KMS-11 (cell line): ENCODE measurements around the gene ULBP1.
"Not testable (repeated sequence)": the region's sequence is repeated elsewhere in the genome, so short reads cannot be mapped to it uniquely, and the experiment has no call there.

Experiments
- H2AFZ ChIP-seq: fragments of 200-600 bp; sonication (generic); 2 replicates; pipeline ENCODE4 v1.6.1; 2016; ENCODE audit warnings: antibody characterized with exemption, mixed run types, low read depth
- H3K27ac ChIP-seq: fragments of 200-600 bp; sonication (generic); 2 replicates; pipeline ENCODE4 v1.6.1; 2016; ENCODE audit warnings: mild to moderate bottlenecking, mixed run types
- H3K27me3 ChIP-seq: fragments of 200-600 bp; sonication (generic); 2 replicates; pipeline ENCODE4 v1.6.1; 2017; ENCODE audit warnings: mild to moderate bottlenecking, low read depth, mixed run types, moderate library complexity; ENCODE audit not compliant: insufficient read depth
- H3K36me3 ChIP-seq: fragments of 200-600 bp; sonication (generic); 2 replicates; pipeline ENCODE4 v1.6.1; 2017; ENCODE audit warnings: mild to moderate bottlenecking, mixed run types; ENCODE audit not compliant: insufficient read depth
- H3K4me1 ChIP-seq: fragments of 200-600 bp; sonication (generic); 2 replicates; pipeline ENCODE4 v1.6.1; 2016; ENCODE audit warnings: mild to moderate bottlenecking, low read depth, mixed run types; ENCODE audit not compliant: poor library complexity, severe bottlenecking
- H3K4me2 ChIP-seq: fragments of 200-600 bp; sonication (generic); 2 replicates; pipeline ENCODE4 v1.7.0; 2016; ENCODE audit warnings: mild to moderate bottlenecking, mixed run types
- H3K4me3 ChIP-seq: fragments of 200-600 bp; sonication (generic); IDR thresholded peaks from 2 replicates; pipeline ENCODE4 v1.6.1; 2017; ENCODE audit warnings: low read depth, low read length, mixed read lengths; ENCODE audit not compliant: insufficient read depth
- H3K79me2 ChIP-seq: fragments of 200-600 bp; sonication (generic); 2 replicates; pipeline ENCODE4 v1.6.1; 2016; ENCODE audit warnings: low read depth, mixed run types; ENCODE audit not compliant: insufficient read depth
- H3K9ac ChIP-seq: fragments of 200-600 bp; sonication (generic); 2 replicates; pipeline ENCODE4 v1.6.1; 2016; ENCODE audit warnings: mild to moderate bottlenecking, mixed run types
- H4K20me1 ChIP-seq: fragments of 200-600 bp; sonication (generic); 2 replicates; pipeline ENCODE4 v1.6.1; 2016; ENCODE audit warnings: mild to moderate bottlenecking, mixed run types; ENCODE audit not compliant: insufficient read depth
- CTCF ChIP-seq: fragments of 200-600 bp; sonication (generic); conservative IDR thresholded peaks from 2 replicates; pipeline ENCODE4 v1.6.1; 2017; ENCODE audit warnings: low read depth, mild to moderate bottlenecking, antibody characterized with exemption, low read length, moderate library complexity, mixed read lengths

ULBP1 gene

GRCh38 chr6:149987602-149988107 is 23.9 kb downstream of the ULBP1 start:
- Histone ChIP-seq H3K9ac (no peak overlapping the region), H3K79me2 (no peaks in the 10 kb centered on the region), H4K20me1 (no peaks in the 10 kb centered on the region), H3K4me1 (no peaks in the 10 kb centered on the region), H3K36me3 (no peaks in the 10 kb centered on the region), H2AFZ (no peak overlapping the region), H3K4me3 (no peak overlapping the region), H3K27me3 (peaks cover 28% of the 10 kb centered on the region), H3K4me2 (no peak overlapping the region), H3K27ac (no peak overlapping the region)
- no peak for TF ChIP-seq CTCF

- Histone ChIP-seq H2AFZ (no peak overlapping the region), H4K20me1 (no peaks in the 10 kb centered on the region), H3K27ac (no peak overlapping the region), H3K4me3 (no peak overlapping the region), H3K9ac (no peak overlapping the region), H3K79me2 (no peaks in the 10 kb centered on the region), H3K27me3 (peaks cover 28% of the 10 kb centered on the region), H3K4me1 (no peaks in the 10 kb centered on the region), H3K36me3 (no peaks in the 10 kb centered on the region), H3K4me2 (no peak overlapping the region)
- no peak for TF ChIP-seq CTCF
These were observed 25.0 kb downstream of the ULBP1 start for GRCh38 chr6:149988550-149989346.

GRCh38 chr6:149990212-149990660 is 26.5 kb downstream of the ULBP1 start:
- no peaks in the 10 kb centered on the region for H3K79me2 ChIP-seq
- peak overlapping the region; percentile 25; the same call in 1 of the 2 replicates for H3K4me2 ChIP-seq
- no peak overlapping the region for H3K9ac ChIP-seq
- H4K20me1 ChIP-seq: no peaks in the 10 kb centered on the region
- H3K36me3 ChIP-seq: no peaks in the 10 kb centered on the region
- H3K27ac ChIP-seq: no peak overlapping the region
- no peaks in the 10 kb centered on the region for H3K4me1 ChIP-seq
- no peak overlapping the region; the same call in 1 of the 2 replicates for H2AFZ ChIP-seq
- peaks cover 28% of the 10 kb centered on the region for H3K27me3 ChIP-seq
- H3K4me3 ChIP-seq: no peak overlapping the region
- TF ChIP-seq CTCF: no peak

- no peaks in the 10 kb centered on the region for H4K20me1 ChIP-seq
- no peaks in the 10 kb centered on the region for H3K4me1 ChIP-seq
- H3K79me2 ChIP-seq: no peaks in the 10 kb centered on the region
- no peak overlapping the region for H3K27ac ChIP-seq
- no peak overlapping the region for H3K9ac ChIP-seq
- H3K27me3 ChIP-seq: peaks cover 28% of the 10 kb centered on the region
- H3K4me3 ChIP-seq: no peak overlapping the region
- no peak overlapping the region; the same call in 1 of the 2 replicates for H2AFZ ChIP-seq
- no peak for TF ChIP-seq CTCF
- peak overlapping the region; percentile 25; the same call in 1 of the 2 replicates for H3K4me2 ChIP-seq
- no peaks in the 10 kb centered on the region for H3K36me3 ChIP-seq
These were observed 27.1 kb downstream of the ULBP1 start for GRCh38 chr6:149990661-149991471.

- H3K4me3 ChIP-seq, H3K4me2 ChIP-seq: not testable (repeated sequence)
These were observed 27.7 kb downstream of the ULBP1 start for GRCh38 chr6:149991472-149991795.

More at GRCh38 chr6:149991472-149991795, 27.7 kb downstream of the ULBP1 start:
- peaks cover 28% of the 10 kb centered on the region for H3K27me3 ChIP-seq
- not testable (repeated sequence) for H2AFZ ChIP-seq, H4K20me1 ChIP-seq, H3K4me1 ChIP-seq, H3K9ac ChIP-seq, H3K36me3 ChIP-seq, H3K79me2 ChIP-seq, H3K27ac ChIP-seq
